SJSA1 (cell line): Measurements from ENCODE around the gene NEK6. TPM values are rescaled to one million over a fixed set of nuclear protein-coding genes. Genes with fewer than 3 reads are reported as not detected.

Experiments used
- DNase-seq, 2 experiments: peaks; one replicate each; pipeline ENCODE4 v3.0.0-alpha.2; 2015 to 2020; ENCODE audit warnings: low spot score in 2 of 2, low read depth in 1 of 2
- H3K27ac ChIP-seq: fragments of 250-450 bp; sonication (Bioruptor Pico); 2 replicates; pipeline ENCODE4 v1.5.1; 2020; ENCODE audit warnings: mild to moderate bottlenecking, moderate library complexity
- H3K27me3 ChIP-seq: fragments of 250-450 bp; sonication (Bioruptor Pico); replicated peaks from 2 replicates; pipeline ENCODE4 v1.5.1; 2020; ENCODE audit warnings: mild to moderate bottlenecking, moderate library complexity
- H3K36me3 ChIP-seq: fragments of 250-450 bp; sonication (Bioruptor Pico); 2 replicates; pipeline ENCODE4 v1.5.1; 2020; ENCODE audit warnings: mild to moderate bottlenecking
- H3K4me1 ChIP-seq: fragments of 250-450 bp; sonication (Bioruptor Pico); replicated peaks from 2 replicates; pipeline ENCODE4 v1.6.1; 2021; ENCODE audit warnings: mild to moderate bottlenecking
- H3K4me3 ChIP-seq: fragments of 250-450 bp; sonication (Bioruptor Pico); 2 replicates; pipeline ENCODE4 v1.5.1; 2020; ENCODE audit warnings: mild to moderate bottlenecking
- H3K9me3 ChIP-seq: fragments of 250-450 bp; sonication (Bioruptor Pico); replicated peaks from 2 replicates; pipeline ENCODE4 v1.5.1; 2020; ENCODE audit warnings: mild to moderate bottlenecking
- total RNA-seq: library from RNA; depleted of rRNA; stranded (reverse); fragments of >200 nt; shearing (Covaris generic); gene quantifications from 2 replicates; pipeline ENCODE4 v1.2.3, GENCODE V29; 2014

NEK6 gene
- total RNA-seq, 1 experiment from 2014 or later = 32.0 TPM

DNA sequence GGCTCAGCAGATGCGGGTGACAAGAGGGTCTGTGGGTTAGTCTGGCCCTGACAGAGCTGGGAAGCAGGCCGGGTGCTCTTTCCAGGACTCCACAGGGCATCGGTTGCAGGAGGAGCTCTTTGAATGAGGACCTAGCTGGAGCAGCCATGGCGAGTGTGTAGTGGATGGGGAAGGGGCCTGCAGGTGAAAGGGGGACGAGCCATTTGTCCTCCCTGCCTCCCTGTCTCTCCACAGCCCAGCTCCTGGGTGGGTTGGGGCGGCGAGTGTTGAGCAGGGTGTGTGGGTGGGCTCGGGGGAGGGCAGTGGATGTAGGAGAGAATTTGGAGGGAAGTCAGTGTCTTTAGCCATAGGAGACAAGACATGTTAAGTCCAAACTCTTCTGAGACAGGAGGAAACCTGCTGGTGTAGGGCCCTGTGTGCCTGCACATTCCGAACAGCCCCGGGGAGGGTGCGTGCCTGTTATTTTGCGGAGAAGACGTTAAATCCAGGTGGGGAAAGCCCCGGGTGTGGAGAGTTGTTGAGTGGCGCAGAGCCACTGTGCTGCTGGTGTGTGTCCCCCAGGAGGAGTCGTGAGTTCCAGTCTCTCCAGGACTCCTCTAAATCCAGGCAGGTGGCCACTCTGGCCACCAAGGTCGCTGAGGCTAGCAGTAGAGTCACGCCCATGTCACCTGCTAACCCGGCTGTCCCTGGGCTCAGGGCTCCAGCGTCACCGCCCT, 83.9 kb downstream of the NEK6 start:
- Histone ChIP-seq H3K36me3 (peaks cover 76% of the 10 kb centered on the region), H3K27ac (no peak overlapping the region), H3K4me1 (peaks cover 26% of the 10 kb centered on the region), H3K9me3 (no peaks in the 10 kb centered on the region), H3K4me3 (no peak overlapping the region), H3K27me3 (no peaks in the 10 kb centered on the region)
- DNase-seq = no peak

DNA sequence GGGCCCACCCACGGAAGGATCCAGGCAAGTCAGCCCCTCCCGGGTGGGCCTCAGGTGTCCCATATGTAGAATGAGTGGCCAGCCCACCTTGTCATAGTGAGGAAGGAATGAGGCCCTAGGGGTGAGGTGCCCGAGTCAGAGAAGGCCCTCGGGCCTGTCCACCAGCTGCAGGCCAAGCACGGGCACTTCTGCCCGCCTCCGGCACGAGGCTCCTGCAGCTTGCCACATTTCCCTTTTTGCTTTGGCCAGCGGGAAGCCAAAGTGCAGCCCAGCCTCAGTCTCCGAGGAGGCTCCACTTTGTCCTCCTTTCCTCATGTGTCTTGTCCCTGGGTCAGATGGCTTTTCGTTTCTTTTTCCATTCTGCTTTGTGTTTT, 84.6 kb downstream of the NEK6 start:
- Histone ChIP-seq H3K9me3 (no peaks in the 10 kb centered on the region), H3K27me3 (no peaks in the 10 kb centered on the region), H3K4me1 (peaks cover 26% of the 10 kb centered on the region), H3K36me3 (peaks cover 80% of the 10 kb centered on the region), H3K27ac (peak overlapping the region; percentile 71), H3K4me3 (no peak overlapping the region)
- DNase-seq = no peak

DNA sequence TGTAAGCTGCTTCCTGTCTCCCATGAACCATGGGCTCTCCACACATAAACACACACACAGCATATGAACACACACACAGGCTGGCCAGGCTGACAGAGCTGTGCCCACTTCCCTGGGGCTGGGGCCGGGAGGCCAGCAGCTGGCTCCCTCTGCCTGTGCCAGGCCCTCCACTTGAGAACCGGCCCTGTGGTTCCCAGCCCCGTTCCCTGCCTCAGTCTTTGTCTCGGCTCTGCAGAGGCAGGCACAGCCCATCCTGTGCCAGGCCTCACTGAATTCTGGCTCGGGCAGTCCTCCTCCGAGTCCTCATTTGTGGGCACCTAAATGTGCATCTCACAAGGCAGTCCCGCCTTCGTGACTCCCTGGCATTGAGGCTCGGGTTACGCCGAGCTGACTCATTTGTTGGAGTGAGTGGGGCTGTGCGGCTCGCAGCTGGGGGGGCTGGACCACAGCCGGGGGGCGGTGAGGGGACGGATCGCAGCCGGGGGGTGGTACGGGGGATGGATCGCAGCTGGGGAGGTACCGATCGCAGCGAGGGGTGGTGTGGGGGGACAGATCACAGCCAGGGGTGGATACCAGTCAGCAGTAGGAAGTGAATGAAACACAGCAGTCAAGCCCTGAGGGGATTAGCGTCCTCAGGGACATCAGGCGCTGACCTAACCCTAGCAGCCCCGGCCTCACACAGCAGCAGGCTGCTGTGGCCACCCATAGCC, 85.2 kb downstream of the NEK6 start:
- no peak overlapping the region for H3K4me3 ChIP-seq
- peaks cover 26% of the 10 kb centered on the region for H3K4me1 ChIP-seq
- H3K36me3 ChIP-seq = peaks cover 80% of the 10 kb centered on the region
- H3K9me3 ChIP-seq = no peaks in the 10 kb centered on the region
- peak; percentile 80 to 90 for DNase-seq
- peak overlapping the region; percentile 71 for H3K27ac ChIP-seq
- H3K27me3 ChIP-seq = no peaks in the 10 kb centered on the region

- peaks cover 26% of the 10 kb centered on the region for H3K4me1 ChIP-seq
- peaks cover 84% of the 10 kb centered on the region for H3K36me3 ChIP-seq
- H3K27ac ChIP-seq = 0 out of 2 replicates have a peak overlapping the region, but pooled peaks have one; percentile 7
These were observed 86.0 kb downstream of the NEK6 start for GRCh38 chr9:124343533-124344290.

GRCh38 chr9:124344291-124345050, 86.7 kb downstream of the NEK6 start:
- no peak for DNase-seq
- H3K36me3 ChIP-seq = peaks cover 87% of the 10 kb centered on the region
- no peak overlapping the region for H3K27ac ChIP-seq

More at GRCh38 chr9:124343533-124344290, 86.0 kb downstream of the NEK6 start:
- no peak for DNase-seq
- H3K9me3 ChIP-seq = no peaks in the 10 kb centered on the region
- H3K4me3 ChIP-seq = no peak overlapping the region
- H3K27me3 ChIP-seq = no peaks in the 10 kb centered on the region

GRCh38 chr9:124345063-124345462, 87.3 kb downstream of the NEK6 start:
- Histone ChIP-seq H3K36me3 (peaks cover 87% of the 10 kb centered on the region), H3K4me1 (peaks cover 26% of the 10 kb centered on the region), H3K27ac (no peak overlapping the region), H3K27me3 (no peaks in the 10 kb centered on the region), H3K4me3 (no peak overlapping the region), H3K9me3 (no peaks in the 10 kb centered on the region)
- DNase-seq = no peak

More at GRCh38 chr9:124344291-124345050, 86.7 kb downstream of the NEK6 start:
- Histone ChIP-seq H3K9me3 (no peaks in the 10 kb centered on the region), H3K27me3 (no peaks in the 10 kb centered on the region), H3K4me3 (no peak overlapping the region), H3K4me1 (peaks cover 26% of the 10 kb centered on the region)

- Histone ChIP-seq H3K36me3 (peaks cover 87% of the 10 kb centered on the region), H3K27ac (no peak overlapping the region), H3K27me3 (no peaks in the 10 kb centered on the region), H3K9me3 (no peaks in the 10 kb centered on the region), H3K4me3 (no peak overlapping the region), H3K4me1 (peaks cover 26% of the 10 kb centered on the region)
- no peak for DNase-seq
These were observed 88.1 kb downstream of the NEK6 start for GRCh38 chr9:124345751-124346281.

- Histone ChIP-seq H3K9me3 (no peaks in the 10 kb centered on the region), H3K36me3 (peaks cover 90% of the 10 kb centered on the region), H3K4me1 (peaks cover 21% of the 10 kb centered on the region), H3K4me3 (no peak overlapping the region), H3K27ac (no peak overlapping the region), H3K27me3 (no peaks in the 10 kb centered on the region)
- DNase-seq = no peak
These were observed 88.8 kb downstream of the NEK6 start for GRCh38 chr9:124346347-124347163.

GRCh38 chr9:124347206-124347967, 89.6 kb downstream of the NEK6 start:
- Histone ChIP-seq H3K4me3 (no peak overlapping the region), H3K36me3 (peaks cover 92% of the 10 kb centered on the region), H3K27ac (no peak overlapping the region), H3K4me1 (peaks cover 13% of the 10 kb centered on the region), H3K9me3 (no peaks in the 10 kb centered on the region), H3K27me3 (no peaks in the 10 kb centered on the region)
- DNase-seq = no peak

- Histone ChIP-seq H3K27me3 (no peaks in the 10 kb centered on the region), H3K27ac (no peak overlapping the region), H3K4me3 (no peak overlapping the region), H3K9me3 (no peaks in the 10 kb centered on the region), H3K36me3 (peaks cover 94% of the 10 kb centered on the region), H3K4me1 (peaks cover 7% of the 10 kb centered on the region)
- DNase-seq = no peak
These were observed 90.2 kb downstream of the NEK6 start for GRCh38 chr9:124347968-124348358.

DNA sequence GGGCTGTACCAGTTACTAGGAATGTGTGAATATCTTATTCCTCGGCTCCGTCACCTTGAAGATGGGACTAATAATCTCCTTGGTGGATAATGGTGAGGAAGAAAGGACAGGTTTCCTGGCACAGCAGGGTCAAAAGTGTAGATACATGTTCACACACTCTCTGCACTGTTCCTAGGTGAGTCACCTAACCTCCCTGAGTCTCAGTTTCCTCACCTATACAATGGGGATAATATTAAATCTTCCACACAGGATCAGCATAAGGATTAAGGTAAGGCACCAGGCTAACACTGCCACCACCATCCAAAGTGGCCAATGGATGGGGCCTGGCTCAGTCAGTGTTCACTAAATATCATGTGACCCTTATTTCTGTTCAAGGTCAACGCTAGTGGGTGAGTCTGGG, 90.6 kb downstream of the NEK6 start:
- H3K36me3 ChIP-seq = peaks cover 98% of the 10 kb centered on the region
- DNase-seq = no peak

GRCh38 chr9:124348831-124349230, 91.1 kb downstream of the NEK6 start:
- H3K27me3 ChIP-seq = no peaks in the 10 kb centered on the region
- no peak overlapping the region for H3K4me3 ChIP-seq
- H3K4me1 ChIP-seq = no peaks in the 10 kb centered on the region
- no peak overlapping the region for H3K27ac ChIP-seq
- no peaks in the 10 kb centered on the region for H3K9me3 ChIP-seq
- H3K36me3 ChIP-seq = peaks cover 100% of the 10 kb centered on the region
- DNase-seq = no peak

More for the DNA sequence above, 90.6 kb downstream of the NEK6 start:
- no peaks in the 10 kb centered on the region for H3K9me3 ChIP-seq
- H3K27ac ChIP-seq = no peak overlapping the region
- H3K4me3 ChIP-seq = no peak overlapping the region
- H3K4me1 ChIP-seq = peaks cover 4% of the 10 kb centered on the region
- H3K27me3 ChIP-seq = no peaks in the 10 kb centered on the region
